Lower lobe of right lung (tissue), 2 donors: ENCODE results near the gene ZBP1. TPM values are rescaled to one million over a fixed set of nuclear protein-coding genes. Genes with fewer than 3 reads are reported as not detected.
A peak's percentile ranks its signal among the peaks of the same experiment; 100 is the strongest.

Experiments used
- ATAC-seq, 2 donors: fragments of 200-7000 bp; cut with Tn5 transposase; one replicate each; pipeline ENCODE4 v1.9.1; 2020 to 2022; ENCODE audit warnings: mild to moderate bottlenecking in 2 of 2, moderate library complexity in 2 of 2
- DNase-seq: peaks from one replicate; pipeline ENCODE4 v3.0.0-alpha.2; 2020
- H3K27ac ChIP-seq: fragments of 200-600 bp; one replicate; pipeline ENCODE4 v1.8.0; 2022
- H3K27me3 ChIP-seq: fragments of 200-600 bp; one replicate; pipeline ENCODE4 v1.8.0; 2022; ENCODE audit warnings: low read depth
- H3K36me3 ChIP-seq: fragments of 200-600 bp; one replicate; pipeline ENCODE4 v1.8.0; 2022; ENCODE audit warnings: mild to moderate bottlenecking
- H3K4me1 ChIP-seq: fragments of 200-600 bp; one replicate; pipeline ENCODE4 v1.8.0; 2022
- H3K4me3 ChIP-seq: fragments of 200-600 bp; one replicate; pipeline ENCODE4 v1.8.0; 2022; ENCODE audit warnings: mild to moderate bottlenecking
- H3K9me3 ChIP-seq: fragments of 200-600 bp; one replicate; pipeline ENCODE4 v1.8.0; 2022
- CTCF ChIP-seq: fragments of 200-600 bp; IDR thresholded peaks from one replicate; pipeline ENCODE4 v1.8.0; 2022; ENCODE audit warnings: antibody characterized with exemption, mild to moderate bottlenecking
- intact Hi-C: fragments of 100-400 bp; cut with DNase I; formaldehyde crosslinking; loops from one replicate; pipeline ENCODE4 v1.11.0; 2022
- long read RNA-seq: library from polyadenylated mRNA; unstranded; transcript quantifications from one replicate; pipeline ENCODE4 v2.0.0, GENCODE V29; 2021
- total RNA-seq: library from RNA; stranded (reverse); fragmentation: NEBNext Ultra II Directional; extraction: Animal tissue kit (Norgen Biotek cat#: 25700); gene quantifications from one replicate; pipeline ENCODE4 v1.2.1, GENCODE V29; 2021
- donor health status: DM: no; HTN: yes; CAD: no; lungs with severe emphysema.

ZBP1 gene
- 5.8 TPM for total RNA-seq
- long read RNA-seq, partial matches to known transcripts = 0 of 6 reads
- long read RNA-seq, other reads (novel, unspliced or antisense) = 4 of 6 reads

- H3K4me3 ChIP-seq = peak within 1 kb of the TSS; percentile 47
- no peaks in the 10 kb centered on the region for H3K9me3 ChIP-seq
- peak within 1 kb of the TSS; percentile 73 for H3K27ac ChIP-seq
- H3K27me3 ChIP-seq = no peaks in the 10 kb centered on the region
- ATAC-seq (peak; percentile 36 to 57), DNase-seq (peak; percentile 69)
- peaks cover 20% of the 10 kb centered on the region for H3K4me1 ChIP-seq
- no peak for TF ChIP-seq CTCF
- no peaks in the 10 kb centered on the region for H3K36me3 ChIP-seq
- intact Hi-C loops = no loop called here
Observed at GRCh38 chr20:57620274-57620990, at the start of gene ZBP1. Gene ZBP1 (minus strand): TSS chr20:57620426. CDS start chr20:57620295, 131 bp downstream.

GRCh38 chr20:57669632-57670031 is 49.4 kb upstream of the ZBP1 start:
- ATAC-seq = no peak
- intact Hi-C loops = no loop called here
- no peak for TF ChIP-seq CTCF
- Histone ChIP-seq H3K4me3 (no peak overlapping the region), H3K4me1 (peaks cover 28% of the 10 kb centered on the region), H3K27ac (no peak overlapping the region), H3K36me3 (no peaks in the 10 kb centered on the region), H3K9me3 (no peaks in the 10 kb centered on the region), H3K27me3 (no peaks in the 10 kb centered on the region)
- DNase-seq = no peak

GRCh38 chr20:57667924-57668782 is 47.9 kb upstream of the ZBP1 start:
- intact Hi-C loops = no loop called here

GRCh38 chr20:57667388-57667787 is 47.2 kb upstream of the ZBP1 start:
- Histone ChIP-seq H3K27ac (no peak overlapping the region), H3K36me3 (no peaks in the 10 kb centered on the region), H3K27me3 (no peaks in the 10 kb centered on the region), H3K9me3 (no peaks in the 10 kb centered on the region), H3K4me1 (peaks cover 18% of the 10 kb centered on the region), H3K4me3 (no peak overlapping the region)
- intact Hi-C loops = no loop called here
- ATAC-seq (no peak), DNase-seq (no peak)
- no peak for TF ChIP-seq CTCF

More at GRCh38 chr20:57667924-57668782, 47.9 kb upstream of the ZBP1 start:
- Histone ChIP-seq H3K36me3 (no peaks in the 10 kb centered on the region), H3K4me1 (peaks cover 26% of the 10 kb centered on the region), H3K27ac (no peak overlapping the region), H3K9me3 (no peaks in the 10 kb centered on the region), H3K4me3 (no peak overlapping the region), H3K27me3 (no peaks in the 10 kb centered on the region)
- no peak for TF ChIP-seq CTCF
- DNase-seq (peak; percentile 83), ATAC-seq (peak; percentile 71 to 77)

GRCh38 chr20:57666834-57667157 is 46.6 kb upstream of the ZBP1 start:
- Histone ChIP-seq H3K9me3 (no peaks in the 10 kb centered on the region), H3K4me3 (no peak overlapping the region), H3K4me1 (peaks cover 14% of the 10 kb centered on the region), H3K27me3 (no peaks in the 10 kb centered on the region), H3K36me3 (no peaks in the 10 kb centered on the region), H3K27ac (no peak overlapping the region)
- no peak for TF ChIP-seq CTCF
- DNase-seq = no peak
- intact Hi-C loops = no loop called here
- no peak for ATAC-seq
